NT2/D1 (cell line): ENCODE measurements around the gene VTI1B.
A peak's percentile ranks its signal among the peaks of the same experiment; 100 is the strongest.
"Not testable (repeated sequence)": the region's sequence is repeated elsewhere in the genome, so short reads cannot be mapped to it uniquely, and the experiment has no call there.

Experiments used
- DNase-seq: peaks from one replicate; pipeline ENCODE4 v3.0.0-alpha.2; 2011; ENCODE audit warnings: low read depth, low spot score
- H3K27me3 ChIP-seq: 2 replicates; pipeline ENCODE4 v1.6.0; 2011; ENCODE audit warnings: mild to moderate bottlenecking; ENCODE audit not compliant: insufficient read length, insufficient read depth
- H3K36me3 ChIP-seq: 2 replicates; pipeline ENCODE4 v1.6.1; 2011; ENCODE audit warnings: mild to moderate bottlenecking, low read length, mixed read lengths; ENCODE audit not compliant: insufficient read depth, insufficient read length
- H3K4me1 ChIP-seq: 2 replicates; pipeline ENCODE4 v1.5.1; 2011; ENCODE audit not compliant: insufficient read depth, insufficient read length
- H3K4me3 ChIP-seq: 2 replicates; pipeline ENCODE4 v1.5.1; 2011; ENCODE audit warnings: low read depth; ENCODE audit not compliant: insufficient read length
- H3K9ac ChIP-seq: 2 replicates; pipeline ENCODE4 v1.6.0; 2011; ENCODE audit warnings: low read depth; ENCODE audit not compliant: insufficient read length
- H3K9me3 ChIP-seq: 2 replicates; pipeline ENCODE4 v1.5.1; 2011; ENCODE audit warnings: mild to moderate bottlenecking, low read length; ENCODE audit not compliant: insufficient read depth
- SUZ12 ChIP-seq: IDR thresholded peaks from 2 replicates; pipeline ENCODE4 v1.6.1; 2011; ENCODE audit not compliant: insufficient read length, insufficient read depth; ENCODE audit errors: extremely low read depth
- YY1 ChIP-seq: IDR thresholded peaks from 2 replicates; pipeline ENCODE4 v1.6.1; 2011; ENCODE audit not compliant: insufficient read length, insufficient read depth
- ZNF274 ChIP-seq: IDR thresholded peaks from 2 replicates; pipeline ENCODE4 v1.6.1; 2011; ENCODE audit warnings: mild to moderate bottlenecking, low read depth, low read length

Gene VTI1B

GRCh38 chr14:67674480-67675218 lies at the start of gene VTI1B:
Gene VTI1B (minus strand): TSS chr14:67674632. CDS start chr14:67674489, 143 bp downstream.
- Histone ChIP-seq H3K27me3 (no peaks in the 10 kb centered on the region), H3K4me3 (peak within 1 kb of the TSS; percentile 84), H3K9me3 (no peaks in the 10 kb centered on the region), H3K4me1 (peaks cover 2% of the 10 kb centered on the region), H3K36me3 (peaks cover 22% of the 10 kb centered on the region), H3K9ac (peak within 1 kb of the TSS; percentile 94)
- TF ChIP-seq YY1: no peak
- no peak for TF ChIP-seq SUZ12
- no peak for TF ChIP-seq ZNF274
- peak; percentile 59 for DNase-seq

GRCh38 chr14:67722293-67722692 lies 47.9 kb upstream of the VTI1B start:
- no peak for TF ChIP-seq YY1
- H3K4me1 ChIP-seq: no peaks in the 10 kb centered on the region
- no peaks in the 10 kb centered on the region for H3K27me3 ChIP-seq
- no peaks in the 10 kb centered on the region for H3K36me3 ChIP-seq
- no peak for DNase-seq
- H3K9ac ChIP-seq: no peak overlapping the region
- no peaks in the 10 kb centered on the region for H3K9me3 ChIP-seq
- H3K4me3 ChIP-seq: no peak overlapping the region

- Histone ChIP-seq H3K36me3 (no peaks in the 10 kb centered on the region), H3K27me3 (no peaks in the 10 kb centered on the region), H3K4me1 (no peaks in the 10 kb centered on the region), H3K9me3 (no peaks in the 10 kb centered on the region), H3K9ac (no peak overlapping the region), H3K4me3 (no peak overlapping the region)
- TF ChIP-seq ZNF274 (no peak), SUZ12 (no peak), YY1 (no peak)
- DNase-seq: no peak
Measured at GRCh38 chr14:67721875-67722274, 47.4 kb upstream of the VTI1B start.

GRCh38 chr14:67719866-67720265 lies 45.4 kb upstream of the VTI1B start:
- no peak for DNase-seq
- no peaks in the 10 kb centered on the region for H3K4me1 ChIP-seq
- no peaks in the 10 kb centered on the region for H3K9me3 ChIP-seq
- H3K27me3 ChIP-seq: no peaks in the 10 kb centered on the region
- H3K4me3 ChIP-seq: no peak overlapping the region
- no peak overlapping the region for H3K9ac ChIP-seq
- TF ChIP-seq SUZ12: no peak
- TF ChIP-seq ZNF274: no peak
- no peak for TF ChIP-seq YY1
- no peaks in the 10 kb centered on the region for H3K36me3 ChIP-seq

- not testable (repeated sequence) for H3K4me1 ChIP-seq, DNase-seq, H3K4me3 ChIP-seq, H3K9me3 ChIP-seq, H3K36me3 ChIP-seq, H3K9ac ChIP-seq, H3K27me3 ChIP-seq
Measured at GRCh38 chr14:67719385-67719784, 45.0 kb upstream of the VTI1B start.

GRCh38 chr14:67718265-67718664 lies 43.8 kb upstream of the VTI1B start:
- Histone ChIP-seq H3K4me3 (no peak overlapping the region), H3K9ac (no peak overlapping the region), H3K36me3 (no peaks in the 10 kb centered on the region), H3K4me1 (no peaks in the 10 kb centered on the region), H3K27me3 (no peaks in the 10 kb centered on the region), H3K9me3 (no peaks in the 10 kb centered on the region)
- no peak for TF ChIP-seq SUZ12
- no peak for TF ChIP-seq YY1
- TF ChIP-seq ZNF274: no peak
- DNase-seq: no peak

- Histone ChIP-seq H3K4me1 (no peaks in the 10 kb centered on the region), H3K4me3 (no peak overlapping the region), H3K9me3 (0 out of 2 replicates have a peak, but pooled peaks cover 2% of the 10 kb centered on the region), H3K9ac (no peak overlapping the region), H3K27me3 (no peaks in the 10 kb centered on the region), H3K36me3 (no peaks in the 10 kb centered on the region)
- no peak for DNase-seq
- no peak for TF ChIP-seq ZNF274
- no peak for TF ChIP-seq SUZ12
- no peak for TF ChIP-seq YY1
Measured at GRCh38 chr14:67717048-67717447, 42.6 kb upstream of the VTI1B start.

GRCh38 chr14:67710209-67710608 lies 35.8 kb upstream of the VTI1B start:
- H3K27me3 ChIP-seq: no peaks in the 10 kb centered on the region
- H3K9me3 ChIP-seq: peaks cover 46% of the 10 kb centered on the region
- DNase-seq: no peak
- H3K4me3 ChIP-seq: no peak overlapping the region
- no peaks in the 10 kb centered on the region for H3K4me1 ChIP-seq
- TF ChIP-seq SUZ12: no peak
- no peak for TF ChIP-seq ZNF274
- no peak for TF ChIP-seq YY1
- no peak overlapping the region for H3K9ac ChIP-seq
- no peaks in the 10 kb centered on the region for H3K36me3 ChIP-seq

GRCh38 chr14:67709796-67710195 lies 35.4 kb upstream of the VTI1B start:
- H3K36me3 ChIP-seq, H3K9ac ChIP-seq, H3K27me3 ChIP-seq: not testable (repeated sequence)

GRCh38 chr14:67709346-67709745 lies 34.9 kb upstream of the VTI1B start:
- peaks cover 46% of the 10 kb centered on the region for H3K9me3 ChIP-seq
- H3K27me3 ChIP-seq, H3K36me3 ChIP-seq, H3K9ac ChIP-seq, H3K4me3 ChIP-seq, DNase-seq, H3K4me1 ChIP-seq: not testable (repeated sequence)

More at GRCh38 chr14:67709796-67710195, 35.4 kb upstream of the VTI1B start:
- not testable (repeated sequence) for H3K4me1 ChIP-seq, DNase-seq, H3K4me3 ChIP-seq
- H3K9me3 ChIP-seq: peaks cover 46% of the 10 kb centered on the region
